H9 (cell line): ENCODE measurements around the gene OR52N4. TPM values are rescaled to one million over a fixed set of nuclear protein-coding genes. Genes with fewer than 3 reads are reported as not detected.

Experiments
- DNase-seq: peaks from one replicate; pipeline ENCODE4 v3.0.0-alpha.2; 2017
- H2AFZ ChIP-seq: one replicate; pipeline ENCODE4 v1.6.1; 2013; ENCODE audit warnings: mild to moderate bottlenecking, low read length, control low read depth, moderate library complexity
- H2AK5ac ChIP-seq: 2 replicates; pipeline ENCODE4 v1.6.1; 2013; ENCODE audit warnings: low read length, control low read depth, mixed read lengths; ENCODE audit not compliant: insufficient read length
- H2BK120ac ChIP-seq: one replicate; pipeline ENCODE4 v1.6.1; 2013; ENCODE audit warnings: low read depth, mild to moderate bottlenecking, low read length, control low read depth, inconsistent platforms; ENCODE audit not compliant: poor library complexity, severe bottlenecking
- H2BK12ac ChIP-seq: 2 replicates; pipeline ENCODE4 v1.6.1; 2013; ENCODE audit warnings: low read length, control low read depth, mixed read lengths, low read depth; ENCODE audit not compliant: insufficient read length
- H2BK15ac ChIP-seq: 2 replicates; pipeline ENCODE4 v1.6.1; 2013; ENCODE audit warnings: low read depth, low read length, control low read depth
- H2BK20ac ChIP-seq: one replicate; pipeline ENCODE4 v1.6.1; 2013; ENCODE audit warnings: low read depth, mild to moderate bottlenecking, low read length, control low read depth, inconsistent platforms; ENCODE audit not compliant: poor library complexity, severe bottlenecking
- H2BK5ac ChIP-seq: 2 replicates; pipeline ENCODE4 v1.6.1; 2013; ENCODE audit warnings: low read length, control low read depth, mixed read lengths; ENCODE audit not compliant: insufficient read length
- H3K14ac ChIP-seq: 2 replicates; pipeline ENCODE4 v1.6.1; 2013; ENCODE audit warnings: low read length, control low read depth; ENCODE audit not compliant: insufficient read depth
- H3K18ac ChIP-seq: 2 replicates; pipeline ENCODE4 v1.6.1; 2013; ENCODE audit warnings: low read depth, mild to moderate bottlenecking, mixed read lengths, low read length, control low read depth; ENCODE audit not compliant: insufficient read length
- H3K23ac ChIP-seq: 2 replicates; pipeline ENCODE4 v1.6.1; 2013; ENCODE audit warnings: low read length, control low read depth, mixed read lengths, low read depth; ENCODE audit not compliant: insufficient read length
- H3K23me2 ChIP-seq: 2 replicates; pipeline ENCODE4 v1.6.1; 2013; ENCODE audit warnings: low read depth, mild to moderate bottlenecking, mixed read lengths, low read length, control low read depth; ENCODE audit not compliant: insufficient read length, poor library complexity, severe bottlenecking
- H3K27ac ChIP-seq: 2 replicates; pipeline ENCODE4 v1.5.1; 2013; ENCODE audit warnings: low read length, control low read depth, mixed read lengths, low read depth; ENCODE audit not compliant: insufficient read length
- H3K27me3 ChIP-seq: 2 replicates; pipeline ENCODE4 v1.6.1; 2013; ENCODE audit warnings: low read length, control low read depth, inconsistent platforms; ENCODE audit not compliant: insufficient read depth
- H3K4ac ChIP-seq: 2 replicates; pipeline ENCODE4 v1.6.1; 2013; ENCODE audit warnings: low read depth, mild to moderate bottlenecking, control low read depth, inconsistent platforms, low read length, moderate library complexity
- H3K4me1 ChIP-seq: 2 replicates; pipeline ENCODE4 v1.6.1; 2013; ENCODE audit warnings: low read length, control low read depth, inconsistent platforms; ENCODE audit not compliant: insufficient read depth
- H3K4me2 ChIP-seq: 2 replicates; pipeline ENCODE4 v1.6.1; 2013; ENCODE audit warnings: low read length, control low read depth, mixed read lengths; ENCODE audit not compliant: insufficient read length, insufficient read depth
- H3K56ac ChIP-seq: 2 replicates; pipeline ENCODE4 v1.6.1; 2013; ENCODE audit warnings: low read depth, mild to moderate bottlenecking, mixed read lengths, low read length, control low read depth; ENCODE audit not compliant: insufficient read length
- H3K79me1 ChIP-seq: 2 replicates; pipeline ENCODE4 v1.6.1; 2013; ENCODE audit warnings: low read depth, mild to moderate bottlenecking, moderate library complexity, low read length, control low read depth, inconsistent platforms; ENCODE audit not compliant: insufficient read depth, poor library complexity, severe bottlenecking
- H3K79me2 ChIP-seq: 2 replicates; pipeline ENCODE4 v1.6.1; 2013; ENCODE audit warnings: low read length, control low read depth, inconsistent platforms; ENCODE audit not compliant: insufficient read depth
- H3K9ac ChIP-seq: 2 replicates; pipeline ENCODE4 v1.6.1; 2013; ENCODE audit warnings: low read length, control low read depth, mixed read lengths; ENCODE audit not compliant: insufficient read length; ENCODE audit errors: extremely low read depth
- H3K9me3 ChIP-seq: one replicate; pipeline ENCODE4 v1.6.1; 2013; ENCODE audit warnings: low read depth, low read length, inconsistent platforms; ENCODE audit not compliant: control insufficient read depth
- H3T11ph ChIP-seq: one replicate; pipeline ENCODE4 v1.6.1; 2013; ENCODE audit warnings: mild to moderate bottlenecking, low read length, control low read depth, inconsistent platforms
- H4K20me1 ChIP-seq: one replicate; pipeline ENCODE4 v1.6.1; 2013; ENCODE audit not compliant: control insufficient read depth, insufficient read length, insufficient read depth
- H4K5ac ChIP-seq: 2 replicates; pipeline ENCODE4 v1.6.1; 2013; ENCODE audit warnings: low read depth, mild to moderate bottlenecking, mixed read lengths, low read length, control low read depth; ENCODE audit not compliant: insufficient read length
- H4K8ac ChIP-seq: replicated peaks from 2 replicates; pipeline ENCODE4 v1.6.1; 2013; ENCODE audit warnings: low read length, control low read depth, mixed read lengths, low read depth; ENCODE audit not compliant: insufficient read length
- H4K91ac ChIP-seq: 2 replicates; pipeline ENCODE4 v1.6.1; 2013; ENCODE audit warnings: low read depth, mild to moderate bottlenecking, moderate library complexity, mixed read lengths, low read length, control low read depth; ENCODE audit not compliant: insufficient read length
- H3K27ac Mint-ChIP-seq, 3 experiments: 2 replicates in 2 of 3; 3 replicates in 1 of 3; pipeline ENCODE4 v1.8.0; 2020 to 2021; ENCODE audit warnings: mixed read lengths in 3 of 3, mild to moderate bottlenecking in 1 of 3, moderate library complexity in 1 of 3
- H3K27me3 Mint-ChIP-seq: 2 replicates; pipeline ENCODE4 v1.8.0; 2021; ENCODE audit warnings: low read depth, mild to moderate bottlenecking, moderate library complexity, mixed read lengths
- H3K36me3 Mint-ChIP-seq, 3 experiments: 2 replicates in 2 of 3; 3 replicates in 1 of 3; pipeline ENCODE4 v1.8.0; 2020 to 2021; ENCODE audit warnings: low read depth in 3 of 3, mixed read lengths in 3 of 3; ENCODE audit not compliant: insufficient read depth in 1 of 3
- H3K4me1 Mint-ChIP-seq, 2 experiments: 2 replicates each; pipeline ENCODE4 v1.8.0; 2020; ENCODE audit warnings: mixed read lengths in 2 of 2
- H3K4me3 Mint-ChIP-seq, 2 experiments: 2 replicates in 1 of 2; 3 replicates in 1 of 2; pipeline ENCODE4 v1.8.0; 2020 to 2021; ENCODE audit warnings: mild to moderate bottlenecking in 2 of 2, mixed read lengths in 2 of 2, moderate library complexity in 1 of 2
- H3K9me3 Mint-ChIP-seq, 2 experiments: 2 replicates in 1 of 2; 3 replicates in 1 of 2; pipeline ENCODE4 v1.8.0; 2020; ENCODE audit warnings: mild to moderate bottlenecking in 2 of 2, mixed read lengths in 2 of 2, moderate library complexity in 1 of 2
- WGBS: extraction: QIAGEN DNeasy Blood & Tissue Kit; methylation state at CpG from one replicate; pipeline ENCODE4 v1.1.7; 2013; ENCODE audit warnings: missing lambda C conversion rate, low lambda C conversion rate, mixed read lengths; ENCODE audit not compliant: insufficient read length; ENCODE audit errors: extremely low coverage; 5-methylcytosine and 5-hydroxymethylcytosine counted together
- total RNA-seq: library from RNA; stranded (reverse); gene quantifications from 2 replicates; pipeline ENCODE4 v1.2.1, GENCODE V29; 2021
- TF ChIP-seq, protein P1 (sequence below): fragments of 200-600 bp; sonication (generic); conservative IDR thresholded peaks from 3 replicates; pipeline ENCODE4 v1.8.0; 2021; ENCODE audit warnings: antibody characterized with exemption, mild to moderate bottlenecking

The OR52N4 gene
- total RNA-seq, 1 experiment from 2014 or later: not detected

DNA sequence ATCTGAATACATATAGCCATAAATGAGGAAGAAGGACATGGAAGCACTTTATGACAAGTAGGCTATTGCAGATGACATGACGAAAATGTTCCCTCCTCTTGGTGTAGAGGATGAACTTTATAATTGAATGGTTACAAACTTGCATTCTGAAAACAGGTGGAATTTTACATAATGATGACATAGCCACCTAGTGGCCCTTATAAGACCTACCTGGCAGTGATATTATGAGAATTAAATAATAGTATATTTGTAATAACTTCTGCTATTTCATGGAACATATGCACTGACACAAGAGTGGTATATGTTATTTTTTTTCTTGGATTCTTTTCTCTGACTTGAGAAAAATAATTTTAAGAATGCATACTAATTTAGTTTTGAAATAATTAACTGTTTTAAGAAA is 41.5 kb upstream of the OR52N4 start:
- no peak overlapping the region for H3K27ac Mint-ChIP-seq
- H3K27me3 Mint-ChIP-seq: peaks cover 2% of the 10 kb centered on the region; the same call in 1 of the 2 replicates
- Histone ChIP-seq H2BK120ac (no peak overlapping the region), H3K4ac (no peak overlapping the region), H3K18ac (no peak overlapping the region), H2BK20ac (no peak overlapping the region), H3T11ph (no peak overlapping the region), H4K91ac (no peak overlapping the region), H3K4me1 (no peaks in the 10 kb centered on the region), H3K4me2 (no peak overlapping the region), H3K56ac (no peak overlapping the region), H2BK15ac (no peak overlapping the region), H3K23ac (no peak overlapping the region), H4K5ac (no peak overlapping the region), H2AFZ (no peak overlapping the region), H2BK12ac (no peak overlapping the region), H4K20me1 (no peaks in the 10 kb centered on the region), H3K27me3 (no peaks in the 10 kb centered on the region), H3K79me1 (no peaks in the 10 kb centered on the region), H3K79me2 (no peaks in the 10 kb centered on the region), H2AK5ac (no peak overlapping the region), H3K9me3 (no peaks in the 10 kb centered on the region), H3K23me2 (no peaks in the 10 kb centered on the region), H3K27ac (no peak overlapping the region), H2BK5ac (no peak overlapping the region), H3K14ac (no peak overlapping the region), H3K9ac (no peak overlapping the region), H4K8ac (no peak overlapping the region)
- H3K4me1 Mint-ChIP-seq: no peaks in the 10 kb centered on the region
- no CpG with 5 or more reads among the region's 1 CpG for WGBS
- H3K9me3 Mint-ChIP-seq: peaks cover 2 to 3% of the 10 kb centered on the region in 2 experiments; a peak in 3 of 5 replicates
- peaks cover 0 to 28% (median 11%) of the 10 kb centered on the region in 3 experiments; a peak in 5 of 7 replicates for H3K36me3 Mint-ChIP-seq
- no peak for DNase-seq
- no peak overlapping the region for H3K4me3 Mint-ChIP-seq
- TF ChIP-seq, protein P1, sequence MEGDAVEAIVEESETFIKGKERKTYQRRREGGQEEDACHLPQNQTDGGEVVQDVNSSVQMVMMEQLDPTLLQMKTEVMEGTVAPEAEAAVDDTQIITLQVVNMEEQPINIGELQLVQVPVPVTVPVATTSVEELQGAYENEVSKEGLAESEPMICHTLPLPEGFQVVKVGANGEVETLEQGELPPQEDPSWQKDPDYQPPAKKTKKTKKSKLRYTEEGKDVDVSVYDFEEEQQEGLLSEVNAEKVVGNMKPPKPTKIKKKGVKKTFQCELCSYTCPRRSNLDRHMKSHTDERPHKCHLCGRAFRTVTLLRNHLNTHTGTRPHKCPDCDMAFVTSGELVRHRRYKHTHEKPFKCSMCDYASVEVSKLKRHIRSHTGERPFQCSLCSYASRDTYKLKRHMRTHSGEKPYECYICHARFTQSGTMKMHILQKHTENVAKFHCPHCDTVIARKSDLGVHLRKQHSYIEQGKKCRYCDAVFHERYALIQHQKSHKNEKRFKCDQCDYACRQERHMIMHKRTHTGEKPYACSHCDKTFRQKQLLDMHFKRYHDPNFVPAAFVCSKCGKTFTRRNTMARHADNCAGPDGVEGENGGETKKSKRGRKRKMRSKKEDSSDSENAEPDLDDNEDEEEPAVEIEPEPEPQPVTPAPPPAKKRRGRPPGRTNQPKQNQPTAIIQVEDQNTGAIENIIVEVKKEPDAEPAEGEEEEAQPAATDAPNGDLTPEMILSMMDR: peak; percentile 62
